Fibroblast of skin of left quadriceps (primary cell): ENCODE data around the gene PDZD2.
"Not testable (repeated sequence)": the region's sequence is repeated elsewhere in the genome, so short reads cannot be mapped to it uniquely, and the experiment has no call there.

ENCODE experiments used
- DNase-seq, 2 experiments: peaks; one replicate each; pipeline ENCODE4 v3.0.0-alpha.2; 2013; ENCODE audit warnings: low read depth in 2 of 2

PDZD2 gene

GRCh38 chr5:32039601-32040000, 400.7 kb downstream of the PDZD2 start:
- not testable (repeated sequence) for DNase-seq

- not testable (repeated sequence) for DNase-seq
These were observed 401.3 kb downstream of the PDZD2 start for GRCh38 chr5:32040181-32040695.

GRCh38 chr5:32042551-32042961, 403.6 kb downstream of the PDZD2 start:
- DNase-seq = no peak

- DNase-seq = no peak
These were observed 404.2 kb downstream of the PDZD2 start for GRCh38 chr5:32043105-32043504.

GRCh38 chr5:32044434-32044833, 405.5 kb downstream of the PDZD2 start:
- DNase-seq = no peak

- peak; percentile 62 to 66 for DNase-seq
These were observed 406.0 kb downstream of the PDZD2 start for GRCh38 chr5:32044939-32045338.

GRCh38 chr5:32047056-32047455, 408.1 kb downstream of the PDZD2 start:
- no peak for DNase-seq

GRCh38 chr5:32051796-32052195, 412.9 kb downstream of the PDZD2 start:
- DNase-seq = no peak

- no peak for DNase-seq
These were observed 417.2 kb downstream of the PDZD2 start for GRCh38 chr5:32055891-32056866.

- peak in 1 of 2 experiments; percentile 8 for DNase-seq
These were observed 418.5 kb downstream of the PDZD2 start for GRCh38 chr5:32057187-32058096.

- no peak for DNase-seq
These were observed 419.2 kb downstream of the PDZD2 start for GRCh38 chr5:32058101-32058500.

- DNase-seq = no peak
These were observed 420.1 kb downstream of the PDZD2 start for GRCh38 chr5:32058997-32059396.

- DNase-seq = peak in 1 of 2 experiments; percentile 9
These were observed 421.0 kb downstream of the PDZD2 start for GRCh38 chr5:32059761-32060530.

GRCh38 chr5:32061236-32061635, 422.3 kb downstream of the PDZD2 start:
- no peak for DNase-seq

GRCh38 chr5:32066448-32066847, 427.5 kb downstream of the PDZD2 start:
- no peak for DNase-seq

GRCh38 chr5:32067774-32068470, 429.0 kb downstream of the PDZD2 start:
- no peak for DNase-seq

- DNase-seq = no peak
These were observed 429.6 kb downstream of the PDZD2 start for GRCh38 chr5:32068561-32068960.

GRCh38 chr5:32069396-32069795, 430.5 kb downstream of the PDZD2 start:
- DNase-seq = no peak

GRCh38 chr5:32071351-32071944, 432.5 kb downstream of the PDZD2 start:
- DNase-seq = no peak

- DNase-seq = no peak
These were observed 433.1 kb downstream of the PDZD2 start for GRCh38 chr5:32072054-32072453.
